Pancreas (tissue), 10 donors: Measurements from ENCODE around the gene TMEM135. TPM values are rescaled to one million over a fixed set of nuclear protein-coding genes. Genes with fewer than 3 reads are reported as not detected.
A peak's percentile ranks its signal among the peaks of the same experiment; 100 is the strongest.
"Not testable (repeated sequence)": the region's sequence is repeated elsewhere in the genome, so short reads cannot be mapped to it uniquely, and the experiment has no call there.

Experiments used
- ATAC-seq, 4 donors: fragments of 200-7000 bp; cut with Tn5 transposase; one replicate each; pipeline versions ENCODE4 v1.8.0 to v1.9.1; 2020; ENCODE audit warnings: mild to moderate bottlenecking in 4 of 4, moderate library complexity in 4 of 4
- DNase-seq, 6 donors: peaks; one replicate each; pipeline ENCODE4 v3.0.0-alpha.2; 2020
- FAIRE-seq: peaks from 2 replicates; lab custom pipeline; 2012; peaks lifted over from hg19 to GRCh38; lab: Jason Lieb, UNC
- H3K27ac ChIP-seq, 4 donors: fragments of 200-600 bp; sonication (generic); 1 replicate in 3 of 4; 2 replicates in 1 of 4; pipeline versions ENCODE4 v1.5.0 to v1.8.0; 2020
- H3K27me3 ChIP-seq, 4 donors: fragments of 200-600 bp; one replicate each; pipeline ENCODE4 v1.8.0; 2021
- H3K36me3 ChIP-seq, 3 donors: fragments of 200-600 bp; sonication (generic) in 1 of 3; one replicate each; pipeline versions ENCODE4 v1.5.0 to v1.8.0; 2020 to 2021
- H3K4me1 ChIP-seq, 3 donors: fragments of 200-600 bp; one replicate each; pipeline ENCODE4 v1.8.0; 2021
- H3K4me3 ChIP-seq, 4 donors: fragments of 200-600 bp; sonication (generic) in 2 of 4; one replicate each; pipeline versions ENCODE4 v1.5.0 to v1.8.0; 2020 to 2021
- H3K9me3 ChIP-seq, 4 donors: fragments of 200-600 bp; one replicate each; pipeline ENCODE4 v1.8.0; 2021
- WGBS, 2 donors: extraction: QIAGEN DNeasy Blood & Tissue Kit; methylation state at CpG; one replicate each; pipeline ENCODE4 v1.1.7; 2013; 5-methylcytosine and 5-hydroxymethylcytosine counted together
- intact Hi-C, 3 donors: fragments of 100-400 bp; cut with DNase I; formaldehyde crosslinking; loops; one replicate each; pipeline versions ENCODE4 v1.11.1 to v1.14.2; 2022
- polyA plus RNA-seq, 2 donors: library from polyadenylated mRNA; stranded (reverse); fragments of 200-250 nt; gene quantifications; one replicate each; pipeline ENCODE4 v1.2.3, GENCODE V29; 2013
- total RNA-seq, 6 donors: library from RNA; stranded (reverse); fragmentation: NEBNext Ultra II Directional in 4 of 6; extraction: Animal tissue kit (Norgen Biotek cat#: 25700) in 4 of 6; gene quantifications; one replicate each; pipeline versions ENCODE4 v1.2.1 to v1.2.4, GENCODE V29; 2021 to 2023
- TF ChIP-seq, protein P1 (sequence below), 4 donors: fragments of 200-600 bp; sonication (generic) in 3 of 4; IDR thresholded peaks; one replicate each; pipeline versions ENCODE4 v1.5.0 to v1.8.0; 2021; ENCODE audit warnings: antibody characterized with exemption in 4 of 4
- donor health status: healthy with polysubstance abuse.
- donor health status: DM: no; HTN: no; CAD: no; lungs with moderate emphysema.
- donor health status: DM: no; HTN: no; CAD: no.
- donor health status: control.
- donor health status: control.
- donor health status: Bipolar disorder and iron deficiency.
- donor health status: DM: yes; HTN: yes; CAD: no.
- donor health status: DM: no; HTN: no; CAD: no.
- donor health status: DM: no; HTN: no; CAD: no.
- donor health status: DM: yes; HTN: yes; CAD: no.

The TMEM135 gene
- total and polyA plus RNA-seq, 8 donors: 2.6 to 10.1 (median 8.0) TPM

DNA sequence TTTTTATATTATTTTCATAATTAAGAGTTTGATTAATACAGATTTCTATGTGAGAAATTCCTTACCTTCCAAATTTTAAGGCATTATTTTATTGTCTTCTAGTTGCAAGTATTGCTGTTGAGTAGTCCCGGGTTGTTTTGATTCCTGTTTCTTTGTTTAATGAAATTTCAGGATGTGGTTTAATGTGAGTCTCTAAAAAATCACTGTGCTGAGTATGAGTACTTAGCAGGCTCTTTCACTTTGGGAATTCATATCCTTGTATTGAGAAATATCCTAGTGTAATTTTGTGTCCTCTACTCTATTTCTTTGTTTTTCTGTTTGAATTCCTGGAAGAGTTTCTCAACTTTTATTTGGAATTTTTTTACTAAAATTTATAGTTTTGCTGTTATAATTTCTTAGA, 113.2 kb downstream of the TMEM135 start:
- ATAC-seq: peak in 1 of 4 donors; percentile 37
- TF ChIP-seq, protein P1, sequence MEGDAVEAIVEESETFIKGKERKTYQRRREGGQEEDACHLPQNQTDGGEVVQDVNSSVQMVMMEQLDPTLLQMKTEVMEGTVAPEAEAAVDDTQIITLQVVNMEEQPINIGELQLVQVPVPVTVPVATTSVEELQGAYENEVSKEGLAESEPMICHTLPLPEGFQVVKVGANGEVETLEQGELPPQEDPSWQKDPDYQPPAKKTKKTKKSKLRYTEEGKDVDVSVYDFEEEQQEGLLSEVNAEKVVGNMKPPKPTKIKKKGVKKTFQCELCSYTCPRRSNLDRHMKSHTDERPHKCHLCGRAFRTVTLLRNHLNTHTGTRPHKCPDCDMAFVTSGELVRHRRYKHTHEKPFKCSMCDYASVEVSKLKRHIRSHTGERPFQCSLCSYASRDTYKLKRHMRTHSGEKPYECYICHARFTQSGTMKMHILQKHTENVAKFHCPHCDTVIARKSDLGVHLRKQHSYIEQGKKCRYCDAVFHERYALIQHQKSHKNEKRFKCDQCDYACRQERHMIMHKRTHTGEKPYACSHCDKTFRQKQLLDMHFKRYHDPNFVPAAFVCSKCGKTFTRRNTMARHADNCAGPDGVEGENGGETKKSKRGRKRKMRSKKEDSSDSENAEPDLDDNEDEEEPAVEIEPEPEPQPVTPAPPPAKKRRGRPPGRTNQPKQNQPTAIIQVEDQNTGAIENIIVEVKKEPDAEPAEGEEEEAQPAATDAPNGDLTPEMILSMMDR (IDR thresholded peaks at IDR 0.05): no peak
- Histone ChIP-seq H3K4me3 (no peak overlapping the region), H3K27me3 (no peaks in the 10 kb centered on the region), H3K36me3 (no peaks in the 10 kb centered on the region), H3K27ac (no peak overlapping the region), H3K4me1 (no peaks in the 10 kb centered on the region), H3K9me3 (no peaks in the 10 kb centered on the region)
- 88 to 91% methylated on average over 1 of the region's 1 CpG for WGBS, 2 donors
- FAIRE-seq: no peak
- no peak for DNase-seq
- intact Hi-C loops: no loop called here

DNA sequence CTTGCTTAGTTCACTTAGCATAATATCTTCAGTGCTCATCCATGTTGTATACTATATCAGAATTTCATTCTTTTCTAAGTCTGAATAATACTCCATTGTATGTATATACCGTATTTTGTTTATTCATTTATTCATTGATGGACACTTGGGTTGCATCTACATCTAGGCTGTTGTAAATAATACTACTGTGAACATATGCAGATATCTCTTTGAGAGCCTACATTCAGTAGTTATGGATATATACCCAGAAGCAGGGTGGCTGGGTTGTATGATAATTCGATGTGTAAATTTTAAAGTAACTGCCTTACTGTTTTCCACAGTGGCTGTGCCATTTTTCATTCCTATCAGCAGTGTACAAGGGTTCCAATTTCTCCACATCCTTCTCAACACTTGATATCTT, 116.5 kb downstream of the TMEM135 start:
- Histone ChIP-seq H3K9me3 (no peaks in the 10 kb centered on the region), H3K36me3 (no peaks in the 10 kb centered on the region), H3K4me1 (no peaks in the 10 kb centered on the region), H3K27me3 (no peaks in the 10 kb centered on the region), H3K4me3 (no peak overlapping the region), H3K27ac (no peak overlapping the region)
- no peak for ATAC-seq
- intact Hi-C loops: no loop called here
- TF ChIP-seq, protein P1 (IDR thresholded peaks at IDR 0.05): no peak
- DNase-seq: no peak
- FAIRE-seq: no peak
- 90 to 100% methylated on average over 2 of the region's 2 CpGs for WGBS, 2 donors

DNA sequence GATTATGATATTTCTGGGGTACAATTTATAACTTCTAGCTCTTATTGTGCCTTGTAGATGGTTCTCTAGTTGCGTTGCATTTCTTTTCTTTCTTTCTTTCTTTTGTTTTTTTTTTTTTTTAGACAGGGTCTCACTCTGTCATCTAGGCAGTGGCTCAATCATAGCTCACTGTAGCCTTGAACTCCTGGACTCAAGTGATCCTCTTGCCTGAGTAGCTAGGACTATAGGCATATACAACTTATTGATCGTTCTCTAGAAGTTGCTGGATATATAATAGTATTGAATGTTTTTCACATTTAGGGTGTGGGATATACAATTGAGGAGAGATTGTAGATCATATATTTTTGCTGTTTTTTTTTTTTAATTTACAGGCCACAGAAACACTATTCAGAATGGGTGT, 119.2 kb downstream of the TMEM135 start:
- ATAC-seq (no peak), FAIRE-seq (no peak), DNase-seq (no peak)
- TF ChIP-seq, protein P1 (IDR thresholded peaks at IDR 0.05): no peak
- intact Hi-C loops: no loop called here
- Histone ChIP-seq H3K27ac (no peak overlapping the region), H3K27me3 (no peaks in the 10 kb centered on the region), H3K9me3 (no peaks in the 10 kb centered on the region), H3K4me1 (no peaks in the 10 kb centered on the region), H3K36me3 (no peaks in the 10 kb centered on the region), H3K4me3 (no peak overlapping the region)
- 98% methylated on average over 2 of the region's 2 CpGs for WGBS, 2 donors

DNA sequence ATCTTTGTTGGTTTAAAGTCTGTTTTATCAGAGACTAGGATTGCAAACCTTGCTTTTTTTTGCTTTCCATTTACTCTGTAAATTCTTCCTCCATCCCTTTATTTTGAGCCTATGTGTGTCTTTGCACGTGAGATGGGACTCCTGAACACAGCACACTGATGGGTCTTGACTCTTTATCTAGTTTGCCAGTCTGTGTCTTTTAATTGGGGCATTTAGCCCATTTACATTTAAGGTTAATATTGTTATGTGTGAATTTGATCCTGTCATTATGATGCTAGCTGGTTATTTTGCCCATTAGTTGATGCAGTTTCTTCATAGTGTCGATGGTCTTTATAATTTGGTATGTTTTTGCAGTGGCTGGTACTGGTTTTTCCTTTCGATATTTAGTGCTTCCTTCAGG, 131.3 kb downstream of the TMEM135 start:
- H3K27ac ChIP-seq, H3K27me3 ChIP-seq, intact Hi-C loops, H3K36me3 ChIP-seq, H3K4me3 ChIP-seq, ATAC-seq, DNase-seq, FAIRE-seq, H3K9me3 ChIP-seq: not testable (repeated sequence)
- H3K4me1 ChIP-seq: peaks cover 0 to 14% (median 10%) of the 10 kb centered on the region in 3 donors
- 95 to 98% methylated on average over 3 of the region's 3 CpGs for WGBS, 2 donors

DNA sequence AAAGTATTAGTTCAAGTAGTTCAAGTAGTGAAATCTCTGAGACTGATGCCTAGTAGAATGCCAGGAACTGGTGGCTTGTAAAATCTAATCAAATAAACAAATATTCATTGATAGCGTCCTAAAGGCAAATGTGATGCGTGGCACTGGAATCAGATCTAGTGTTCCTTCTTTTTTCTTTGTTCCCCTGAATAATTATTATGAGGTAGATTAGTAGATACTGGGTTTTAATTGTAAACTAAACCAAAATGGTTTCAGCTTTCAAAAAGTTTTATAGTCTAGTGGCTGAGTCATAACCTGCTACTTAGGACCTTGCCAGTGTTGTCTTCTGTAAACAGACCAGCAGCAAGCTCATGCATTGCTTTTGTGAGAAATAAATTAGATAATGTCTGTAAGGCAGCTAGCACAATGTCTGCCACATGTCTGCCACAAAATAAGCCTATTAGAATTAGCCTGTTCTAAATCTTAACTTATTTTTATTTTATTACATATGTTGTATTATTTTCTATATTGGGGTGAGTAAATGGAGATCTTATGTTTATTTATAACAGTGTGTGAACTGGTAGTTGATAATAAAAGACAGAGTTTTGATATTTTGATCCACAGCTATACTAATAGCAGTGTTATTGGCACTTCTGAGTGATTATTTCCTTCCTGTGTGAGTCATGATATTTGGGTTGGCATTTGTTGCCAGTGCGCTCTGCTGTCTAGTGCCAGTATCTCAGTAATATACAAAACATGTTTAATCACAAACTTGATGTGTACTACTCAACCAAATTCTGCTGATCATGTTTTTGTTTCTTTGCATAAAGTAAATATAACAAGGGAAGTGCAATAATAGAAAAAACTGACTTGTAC, 135.7 kb downstream of the TMEM135 start:
- Histone ChIP-seq H3K27me3 (no peaks in the 10 kb centered on the region), H3K27ac (peak overlapping the region in 1 of 4 donors; percentile 37), H3K9me3 (no peaks in the 10 kb centered on the region), H3K36me3 (no peaks in the 10 kb centered on the region), H3K4me1 (peaks cover 0 to 19% (median 11%) of the 10 kb centered on the region in 3 donors), H3K4me3 (no peak overlapping the region)
- WGBS, 2 donors: 41 to 51% methylated on average over 3 of the region's 3 CpGs
- ATAC-seq (peak; percentile 67 to 94 (median 84)), DNase-seq (peak in 1 of 6 donors; percentile 25), FAIRE-seq (no peak)
- TF ChIP-seq, protein P1 (IDR thresholded peaks at IDR 0.05): no peak
- intact Hi-C loops: no loop called here
